OCI-LY7 (cell line): ENCODE measurements around the gene SLX4. TPM values are rescaled to one million over a fixed set of nuclear protein-coding genes. Genes with fewer than 3 reads are reported as not detected.

Experiments used
- BruUV-seq: library from RNA; stranded (reverse); fragments of 400-500 nt; replicated peaks from 2 replicates; lab custom pipeline; 2021; lab: Mats Ljungman, UMichigan
- CTCF ChIA-PET: fragments of 300-600 bp; sonication (Branson Sonifier 250); formaldehyde crosslinking; loops from one replicate; lab custom pipeline; 2022; ENCODE audit warnings: antibody characterized with exemption; ENCODE audit not compliant: unreplicated experiment; lab: Charles Lee
- POLR2A ChIA-PET: fragments of 300-600 bp; sonication (Branson Sonifier 250); formaldehyde crosslinking; loops from one replicate; lab custom pipeline; 2022; ENCODE audit warnings: antibody characterized with exemption; lab: Charles Lee
- DNase-seq: peaks from one replicate; pipeline ENCODE4 v3.0.0-alpha.2; 2015; ENCODE audit warnings: low spot score
- H2AFZ ChIP-seq: fragments of 200-600 bp; sonication (generic), shearing (Covaris generic); 2 replicates; pipeline ENCODE4 v1.6.1; 2014; ENCODE audit warnings: mild to moderate bottlenecking, antibody characterized with exemption, low read length, moderate library complexity
- H3K27ac ChIP-seq: fragments of 200-600 bp; sonication (generic); 2 replicates; pipeline ENCODE4 v1.5.1; 2014; ENCODE audit warnings: mixed run types, low read depth, mild to moderate bottlenecking, moderate library complexity, low read length, inconsistent platforms; ENCODE audit not compliant: poor library complexity, severe bottlenecking
- H3K36me3 ChIP-seq: fragments of 200-600 bp; sonication (generic); 2 replicates; pipeline ENCODE4 v1.6.1; 2014; ENCODE audit warnings: mild to moderate bottlenecking, antibody characterized with exemption, low read length, moderate library complexity, mixed read lengths; ENCODE audit not compliant: insufficient read depth
- H3K4me1 ChIP-seq: fragments of 200-600 bp; sonication (generic); 2 replicates; pipeline ENCODE4 v1.5.1; 2014; ENCODE audit warnings: mild to moderate bottlenecking, low read length; ENCODE audit not compliant: insufficient read depth, poor library complexity, severe bottlenecking
- H3K4me2 ChIP-seq: fragments of 200-600 bp; sonication (generic); 2 replicates; pipeline ENCODE4 v1.6.1; 2014; ENCODE audit warnings: mild to moderate bottlenecking, low read length
- H3K4me3 ChIP-seq: fragments of 200-600 bp; sonication (generic); 2 replicates; pipeline ENCODE4 v1.5.1; 2014; ENCODE audit warnings: mild to moderate bottlenecking, low read depth, low read length; ENCODE audit not compliant: poor library complexity, severe bottlenecking
- H3K79me2 ChIP-seq: fragments of 200-600 bp; sonication (generic); 2 replicates; pipeline ENCODE4 v1.6.1; 2016; ENCODE audit warnings: low read depth, mild to moderate bottlenecking, low read length, moderate library complexity, mixed read lengths; ENCODE audit not compliant: insufficient read depth
- H3K9me2 ChIP-seq: fragments of 200-600 bp; sonication (generic); 2 replicates; pipeline ENCODE4 v1.6.1; 2016; ENCODE audit warnings: mild to moderate bottlenecking, low read length, mixed read lengths; ENCODE audit not compliant: insufficient read depth
- H3K9me3 ChIP-seq: fragments of 200-600 bp; sonication (generic); 2 replicates; pipeline ENCODE4 v1.6.1; 2014; ENCODE audit warnings: mild to moderate bottlenecking, mixed run types, low read length, mixed read lengths
- H4K20me1 ChIP-seq: fragments of 200-600 bp; sonication (generic); 2 replicates; pipeline ENCODE4 v1.6.1; 2014; ENCODE audit warnings: mild to moderate bottlenecking, antibody characterized with exemption, low read length, moderate library complexity, mixed read lengths; ENCODE audit not compliant: insufficient read depth
- EZH2phosphoT487 ChIP-seq: fragments of 200-600 bp; sonication (generic); IDR thresholded peaks from 2 replicates; pipeline ENCODE4 v1.6.1; 2018; ENCODE audit warnings: low read depth, borderline replicate concordance, mild to moderate bottlenecking, mixed run types, antibody characterized with exemption, low read length, moderate library complexity, mixed read lengths
- intact Hi-C: fragments of 100-400 bp; cut with micrococcal nuclease; formaldehyde crosslinking; loops from one replicate; pipeline ENCODE4 v1.10.0; 2022; ENCODE audit not compliant: unreplicated experiment
- total RNA-seq, 2 experiments: library from RNA; depleted of rRNA in 1 of 2; stranded (reverse); fragments of >200 nt in 1 of 2; shearing (Covaris generic) in 1 of 2; gene quantifications; 2 replicates each; pipeline ENCODE4 v1.2.3, GENCODE V29; 2014 to 2022
- TF ChIP-seq, protein P1 (sequence below): fragments of 200-600 bp; sonication (generic); conservative IDR thresholded peaks from 2 replicates; pipeline ENCODE4 v1.5.1; 2014; ENCODE audit warnings: mild to moderate bottlenecking, antibody characterized with exemption, low read length, moderate library complexity, mixed read lengths

SLX4 gene
- total RNA-seq, 2 experiments from 2014 or later, result 13.2 to 35.7 TPM

DNA sequence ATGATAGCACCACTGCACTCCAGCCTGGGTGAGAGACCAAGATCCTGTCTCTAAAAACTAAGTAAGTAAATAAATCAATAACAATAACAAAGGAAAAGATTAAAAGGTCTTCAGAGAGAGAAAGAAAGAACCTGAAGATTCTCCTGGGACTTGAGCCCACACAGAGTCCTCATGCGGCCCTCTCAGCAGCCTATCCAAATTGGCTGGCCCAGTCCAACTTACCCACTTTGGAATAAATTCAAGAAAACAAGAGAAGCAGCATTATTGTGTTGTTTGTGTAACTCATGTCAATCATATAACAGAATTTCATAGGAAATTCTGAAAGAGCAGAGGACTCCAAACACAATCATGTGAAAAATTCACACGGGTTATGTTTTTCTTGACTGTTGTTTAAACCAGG lies 3.8 kb downstream of the SLX4 start:
- peaks cover 58% of the 10 kb centered on the region for H3K36me3 ChIP-seq
- intact Hi-C loops, result no loop called here
- no peaks in the 10 kb centered on the region for H3K9me2 ChIP-seq
- H3K4me1 ChIP-seq, result peaks cover 42% of the 10 kb centered on the region
- H2AFZ ChIP-seq, result peak overlapping the region; percentile 13; the same call in 1 of the 2 replicates
- POLR2A ChIA-PET, result interaction anchor here (1.0 to 2.3 kb wide), 3 partner anchors 15 to 29 kb away, joined by 5 to 11 read pairs (median 6); no protein-coding TSS in a partner anchor
- CTCF ChIA-PET, result interaction anchor here (1.0 kb wide), 1 partner anchor 15 kb away, joined by 3 read pairs; no protein-coding TSS in a partner anchor
- peak overlapping the region; percentile 54 for H3K4me3 ChIP-seq
- no TSS peak for BruUV-seq
- TF ChIP-seq, protein P1, sequence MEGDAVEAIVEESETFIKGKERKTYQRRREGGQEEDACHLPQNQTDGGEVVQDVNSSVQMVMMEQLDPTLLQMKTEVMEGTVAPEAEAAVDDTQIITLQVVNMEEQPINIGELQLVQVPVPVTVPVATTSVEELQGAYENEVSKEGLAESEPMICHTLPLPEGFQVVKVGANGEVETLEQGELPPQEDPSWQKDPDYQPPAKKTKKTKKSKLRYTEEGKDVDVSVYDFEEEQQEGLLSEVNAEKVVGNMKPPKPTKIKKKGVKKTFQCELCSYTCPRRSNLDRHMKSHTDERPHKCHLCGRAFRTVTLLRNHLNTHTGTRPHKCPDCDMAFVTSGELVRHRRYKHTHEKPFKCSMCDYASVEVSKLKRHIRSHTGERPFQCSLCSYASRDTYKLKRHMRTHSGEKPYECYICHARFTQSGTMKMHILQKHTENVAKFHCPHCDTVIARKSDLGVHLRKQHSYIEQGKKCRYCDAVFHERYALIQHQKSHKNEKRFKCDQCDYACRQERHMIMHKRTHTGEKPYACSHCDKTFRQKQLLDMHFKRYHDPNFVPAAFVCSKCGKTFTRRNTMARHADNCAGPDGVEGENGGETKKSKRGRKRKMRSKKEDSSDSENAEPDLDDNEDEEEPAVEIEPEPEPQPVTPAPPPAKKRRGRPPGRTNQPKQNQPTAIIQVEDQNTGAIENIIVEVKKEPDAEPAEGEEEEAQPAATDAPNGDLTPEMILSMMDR, result no peak
- TF ChIP-seq EZH2phosphoT487, result no peak
- peak overlapping the region; percentile 56 for H3K27ac ChIP-seq
- DNase-seq, result no peak
- peak overlapping the region; percentile 70 for H3K4me2 ChIP-seq
- no peaks in the 10 kb centered on the region for H4K20me1 ChIP-seq
- H3K9me3 ChIP-seq, result no peaks in the 10 kb centered on the region
- H3K79me2 ChIP-seq, result peaks cover 51% of the 10 kb centered on the region

- Histone ChIP-seq H4K20me1 (no peaks in the 10 kb centered on the region), H3K27ac (peak overlapping the region; percentile 56), H3K4me3 (peak overlapping the region; percentile 54), H3K9me2 (no peaks in the 10 kb centered on the region), H2AFZ (peak overlapping the region; percentile 13; the same call in 1 of the 2 replicates), H3K4me2 (peak overlapping the region; percentile 70), H3K9me3 (no peaks in the 10 kb centered on the region), H3K36me3 (peaks cover 63% of the 10 kb centered on the region), H3K4me1 (peaks cover 42% of the 10 kb centered on the region), H3K79me2 (peaks cover 46% of the 10 kb centered on the region; the same call in 1 of the 2 replicates)
- TF ChIP-seq, protein P1, result no peak
- TF ChIP-seq EZH2phosphoT487, result no peak
- CTCF ChIA-PET, result interaction anchor here (1.0 kb wide), 1 partner anchor 15 kb away, joined by 3 read pairs; no protein-coding TSS in a partner anchor
- peak; percentile 56 for DNase-seq
- intact Hi-C loops, result no loop called here
- no TSS peak for BruUV-seq
- POLR2A ChIA-PET, result interaction anchor here (1.0 to 2.3 kb wide), 3 partner anchors 16 to 28 kb away, joined by 5 to 11 read pairs (median 6); no protein-coding TSS in a partner anchor
These were observed 4.2 kb downstream of the SLX4 start for GRCh38 chr16:3607161-3607560.

DNA sequence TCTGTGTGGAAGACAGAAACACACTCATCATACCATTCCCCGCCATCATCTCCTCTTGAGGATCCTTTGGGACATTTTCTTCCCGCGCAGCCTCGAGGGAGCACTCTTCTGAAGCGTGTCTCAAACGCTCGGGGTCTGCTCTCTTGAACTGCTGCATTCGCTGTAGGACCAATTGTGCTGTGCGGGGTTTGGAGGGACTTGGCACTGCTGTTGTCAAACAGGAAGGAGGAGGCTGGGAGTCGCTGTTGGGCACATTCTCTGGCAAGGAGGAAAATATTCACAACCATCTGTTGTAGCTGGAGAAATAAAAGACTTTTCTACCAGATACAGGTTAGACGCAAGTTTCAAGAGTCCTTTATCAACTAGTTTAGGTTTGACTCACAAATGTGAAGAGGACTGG lies 5.0 kb downstream of the SLX4 start:
- intact Hi-C loops, result no loop called here
- Histone ChIP-seq H3K36me3 (peaks cover 70% of the 10 kb centered on the region), H3K4me2 (peak overlapping the region; percentile 70), H3K4me1 (peaks cover 42% of the 10 kb centered on the region), H4K20me1 (no peaks in the 10 kb centered on the region), H3K4me3 (peak overlapping the region; percentile 54), H3K9me2 (no peaks in the 10 kb centered on the region), H2AFZ (no peak overlapping the region; the same call in 1 of the 2 replicates), H3K27ac (peak overlapping the region; percentile 56), H3K79me2 (peaks cover 41% of the 10 kb centered on the region; the same call in 1 of the 2 replicates), H3K9me3 (no peaks in the 10 kb centered on the region)
- TF ChIP-seq, protein P1, result no peak
- TF ChIP-seq EZH2phosphoT487, result no peak
- ChIA-PET CTCF (no interaction called here), POLR2A (interaction anchor here (1.7 kb wide), 1 partner anchor 28 kb away, joined by 6 read pairs; no protein-coding TSS in a partner anchor)
- no peak for DNase-seq
- BruUV-seq, result no TSS peak
